ENCODE data around the gene FAT1.

The FAT1 gene

GRCh38 chr4:186604124-186604807 lies 119.4 kb downstream of the FAT1 start:
- peak; percentile 0 for DNase-seq

GRCh38 chr4:186602978-186603377 lies 120.7 kb downstream of the FAT1 start:
- DNase-seq = no peak

- no peak for DNase-seq
Observed at GRCh38 chr4:186599483-186599882, 124.2 kb downstream of the FAT1 start.

GRCh38 chr4:186598686-186599085 lies 125.0 kb downstream of the FAT1 start:
- no peak for DNase-seq

GRCh38 chr4:186596850-186597390 lies 126.7 kb downstream of the FAT1 start:
- DNase-seq = no peak

- DNase-seq = no peak
Observed at GRCh38 chr4:186596346-186596745, 127.3 kb downstream of the FAT1 start.

- DNase-seq = no peak
Observed at GRCh38 chr4:186593587-186593973, 130.1 kb downstream of the FAT1 start.

- no peak for DNase-seq
Observed at GRCh38 chr4:186592966-186593586, 130.6 kb downstream of the FAT1 start.

GRCh38 chr4:186592445-186592844 lies 131.2 kb downstream of the FAT1 start:
- no peak for DNase-seq

- no peak for DNase-seq
Observed at GRCh38 chr4:186591651-186592050, 132.0 kb downstream of the FAT1 start.

- DNase-seq = no peak
Observed at GRCh38 chr4:186588503-186588902, 135.2 kb downstream of the FAT1 start.

- DNase-seq = no peak
Observed at GRCh38 chr4:186587416-186588018, 136.1 kb downstream of the FAT1 start.

GRCh38 chr4:186586205-186586604 lies 137.5 kb downstream of the FAT1 start:
- DNase-seq = no peak

GRCh38 chr4:186584912-186585311 lies 138.7 kb downstream of the FAT1 start:
- DNase-seq = no peak

GRCh38 chr4:186581421-186581820 lies 142.2 kb downstream of the FAT1 start:
- DNase-seq = no peak

GRCh38 chr4:186580669-186581068 lies 143.0 kb downstream of the FAT1 start:
- DNase-seq = no peak

- DNase-seq = no peak
Observed at GRCh38 chr4:186570193-186570996, 153.3 kb downstream of the FAT1 start.

GRCh38 chr4:186569533-186570192 lies 154.0 kb downstream of the FAT1 start:
- no peak for DNase-seq

- no peak for DNase-seq
Observed at GRCh38 chr4:186566068-186566467, 157.6 kb downstream of the FAT1 start.

GRCh38 chr4:186563761-186564160 lies 159.9 kb downstream of the FAT1 start:
- no peak for DNase-seq

GRCh38 chr4:186561748-186562147 lies 161.9 kb downstream of the FAT1 start:
- DNase-seq = no peak

GRCh38 chr4:186560647-186561046 lies 163.0 kb downstream of the FAT1 start:
- no peak for DNase-seq

- DNase-seq = no peak
Observed at GRCh38 chr4:186557486-186557885, 166.2 kb downstream of the FAT1 start.
